PC-3 (cell line): ENCODE measurements around the gene ANXA6.

Experiments
- EZH2phosphoT487 ChIP-seq: fragments of 300-600 bp; sonication (generic); IDR thresholded peaks from 2 replicates; pipeline ENCODE4 v1.6.1; 2018; ENCODE audit warnings: mild to moderate bottlenecking, antibody characterized with exemption, low read length, borderline replicate concordance
- TF ChIP-seq, protein P1 (sequence below): fragments of 300-600 bp; sonication (generic); conservative IDR thresholded peaks from 2 replicates; pipeline ENCODE4 v1.5.1; 2017; ENCODE audit warnings: antibody characterized with exemption, low read depth, mild to moderate bottlenecking, low read length

GRCh38 chr5:151077967-151078366 lies 79.6 kb downstream of the ANXA6 start:
- TF ChIP-seq, protein P1, sequence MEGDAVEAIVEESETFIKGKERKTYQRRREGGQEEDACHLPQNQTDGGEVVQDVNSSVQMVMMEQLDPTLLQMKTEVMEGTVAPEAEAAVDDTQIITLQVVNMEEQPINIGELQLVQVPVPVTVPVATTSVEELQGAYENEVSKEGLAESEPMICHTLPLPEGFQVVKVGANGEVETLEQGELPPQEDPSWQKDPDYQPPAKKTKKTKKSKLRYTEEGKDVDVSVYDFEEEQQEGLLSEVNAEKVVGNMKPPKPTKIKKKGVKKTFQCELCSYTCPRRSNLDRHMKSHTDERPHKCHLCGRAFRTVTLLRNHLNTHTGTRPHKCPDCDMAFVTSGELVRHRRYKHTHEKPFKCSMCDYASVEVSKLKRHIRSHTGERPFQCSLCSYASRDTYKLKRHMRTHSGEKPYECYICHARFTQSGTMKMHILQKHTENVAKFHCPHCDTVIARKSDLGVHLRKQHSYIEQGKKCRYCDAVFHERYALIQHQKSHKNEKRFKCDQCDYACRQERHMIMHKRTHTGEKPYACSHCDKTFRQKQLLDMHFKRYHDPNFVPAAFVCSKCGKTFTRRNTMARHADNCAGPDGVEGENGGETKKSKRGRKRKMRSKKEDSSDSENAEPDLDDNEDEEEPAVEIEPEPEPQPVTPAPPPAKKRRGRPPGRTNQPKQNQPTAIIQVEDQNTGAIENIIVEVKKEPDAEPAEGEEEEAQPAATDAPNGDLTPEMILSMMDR = no peak
- no peak for TF ChIP-seq EZH2phosphoT487
